GM12864 (cell line): ENCODE measurements around the gene TSPAN2.

Source experiments
- DNase-seq: peaks from one replicate; pipeline ENCODE4 v3.0.0-alpha.2; 2011; ENCODE audit warnings: low read depth
- H3K4me3 ChIP-seq: 2 replicates; pipeline ENCODE4 v1.5.1; 2011; ENCODE audit warnings: mild to moderate bottlenecking, low read depth, low read length, control low read depth
- CTCF ChIP-seq: IDR thresholded peaks from 2 replicates; pipeline ENCODE4 v1.5.1; 2011; ENCODE audit warnings: low read depth, mild to moderate bottlenecking, moderate library complexity, low read length, control low read depth, inconsistent platforms; ENCODE audit errors: missing control alignments

The TSPAN2 gene

GRCh38 chr1:115134850-115135480 lies 45.7 kb upstream of the TSPAN2 start:
- DNase-seq, result no peak
- no peak overlapping the region for H3K4me3 ChIP-seq
- no peak for TF ChIP-seq CTCF

- no peak for DNase-seq
- TF ChIP-seq CTCF, result no peak
- H3K4me3 ChIP-seq, result no peak overlapping the region
Observed at GRCh38 chr1:115134231-115134630, 44.9 kb upstream of the TSPAN2 start.

- no peak for DNase-seq
- no peak for TF ChIP-seq CTCF
- no peak overlapping the region for H3K4me3 ChIP-seq
Observed at GRCh38 chr1:115133440-115133839, 44.1 kb upstream of the TSPAN2 start.

- no peak for DNase-seq
- no peak for TF ChIP-seq CTCF
Observed at GRCh38 chr1:115130786-115131185, 41.5 kb upstream of the TSPAN2 start.

GRCh38 chr1:115129071-115129640 lies 39.9 kb upstream of the TSPAN2 start:
- no peak overlapping the region for H3K4me3 ChIP-seq
- TF ChIP-seq CTCF, result no peak

More at GRCh38 chr1:115130786-115131185, 41.5 kb upstream of the TSPAN2 start:
- H3K4me3 ChIP-seq, result no peak overlapping the region

GRCh38 chr1:115127539-115127938 lies 38.2 kb upstream of the TSPAN2 start:
- no peak overlapping the region for H3K4me3 ChIP-seq
- no peak for DNase-seq
- TF ChIP-seq CTCF, result no peak

More at GRCh38 chr1:115129071-115129640, 39.9 kb upstream of the TSPAN2 start:
- DNase-seq, result no peak

- DNase-seq, result no peak
- no peak overlapping the region for H3K4me3 ChIP-seq
- no peak for TF ChIP-seq CTCF
Observed at GRCh38 chr1:115126516-115126915, 37.2 kb upstream of the TSPAN2 start.
